HG03025 (cell line): ENCODE measurements around the gene CTNS.

Experiments
- ATAC-seq: cut with Tn5 transposase; IDR thresholded peaks from one replicate; pipeline ENCODE4 v1.9.1; 2021; ENCODE audit warnings: mild to moderate bottlenecking, moderate library complexity; ENCODE audit not compliant: unreplicated experiment, low FRiP score

Gene CTNS

DNA sequence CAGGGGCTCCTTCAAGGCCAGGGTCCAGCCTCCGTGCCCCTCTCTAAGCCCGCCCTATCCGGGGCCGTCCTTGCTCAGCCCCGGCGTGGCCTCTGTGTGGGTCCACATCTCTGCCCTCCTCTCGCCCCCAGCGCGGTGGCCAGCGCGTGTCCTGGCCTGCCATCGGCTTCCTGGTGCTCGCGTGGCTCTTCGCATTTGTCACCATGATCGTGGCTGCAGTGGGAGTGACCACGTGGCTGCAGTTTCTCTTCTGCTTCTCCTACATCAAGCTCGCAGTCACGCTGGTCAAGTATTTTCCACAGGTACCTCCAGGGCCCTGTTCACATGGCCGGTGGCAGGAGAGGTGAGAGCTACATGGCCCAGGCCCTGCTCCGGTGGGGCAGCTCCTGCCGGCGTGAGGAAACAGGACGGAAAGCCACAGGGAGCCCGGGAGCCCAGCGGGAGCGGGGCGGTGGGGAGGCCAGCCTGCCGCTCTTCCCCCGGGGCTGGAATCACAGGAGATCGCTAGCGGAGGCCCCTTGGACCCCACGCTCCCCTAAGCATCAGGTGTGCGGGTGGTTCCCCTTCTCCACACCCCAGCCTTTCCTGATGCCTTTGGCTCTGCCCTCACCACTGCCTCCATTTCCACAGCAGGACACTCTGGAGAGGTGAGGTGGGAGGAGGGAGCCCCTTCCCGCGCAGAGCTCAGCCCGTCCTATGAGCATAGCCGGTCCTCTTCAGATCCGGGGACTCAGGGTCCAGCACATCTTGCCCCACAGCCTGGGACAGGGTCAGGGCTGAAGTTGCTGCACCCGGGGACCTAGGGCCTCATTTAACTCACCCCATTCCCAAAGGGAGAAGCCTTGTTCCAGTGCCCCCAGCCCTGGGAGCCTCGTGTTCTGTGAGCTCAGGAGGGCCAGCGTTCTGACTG lies 21.6 kb downstream of the CTNS start:
- ATAC-seq, result no peak

- ATAC-seq, result no peak
Observed at GRCh38 chr17:3658784-3659449, 22.4 kb downstream of the CTNS start.

DNA sequence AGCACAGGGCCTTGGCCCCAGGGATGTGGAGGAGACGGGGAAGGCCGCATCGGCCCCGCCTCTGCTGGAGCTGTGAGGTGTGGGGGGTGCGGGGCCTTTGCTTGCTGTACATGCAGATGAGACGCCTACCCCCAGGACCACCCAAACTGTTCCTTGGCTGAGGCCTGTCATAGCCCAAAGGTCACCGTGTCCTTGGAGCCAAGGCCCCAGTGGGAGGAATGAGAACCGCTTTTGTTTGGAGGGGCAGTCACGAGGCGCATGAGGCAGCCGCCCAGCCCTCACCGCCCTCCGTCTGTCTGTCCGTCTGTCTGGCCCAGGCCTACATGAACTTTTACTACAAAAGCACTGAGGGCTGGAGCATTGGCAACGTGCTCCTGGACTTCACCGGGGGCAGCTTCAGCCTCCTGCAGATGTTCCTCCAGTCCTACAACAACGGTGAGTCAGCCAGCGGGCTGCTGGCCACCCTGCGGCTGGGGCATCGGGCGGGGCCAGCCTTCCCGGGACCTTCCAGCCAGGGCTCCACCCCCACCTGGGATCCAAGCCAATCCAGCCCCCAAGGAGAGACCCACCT lies 23.1 kb downstream of the CTNS start:
- ATAC-seq, result no peak

DNA sequence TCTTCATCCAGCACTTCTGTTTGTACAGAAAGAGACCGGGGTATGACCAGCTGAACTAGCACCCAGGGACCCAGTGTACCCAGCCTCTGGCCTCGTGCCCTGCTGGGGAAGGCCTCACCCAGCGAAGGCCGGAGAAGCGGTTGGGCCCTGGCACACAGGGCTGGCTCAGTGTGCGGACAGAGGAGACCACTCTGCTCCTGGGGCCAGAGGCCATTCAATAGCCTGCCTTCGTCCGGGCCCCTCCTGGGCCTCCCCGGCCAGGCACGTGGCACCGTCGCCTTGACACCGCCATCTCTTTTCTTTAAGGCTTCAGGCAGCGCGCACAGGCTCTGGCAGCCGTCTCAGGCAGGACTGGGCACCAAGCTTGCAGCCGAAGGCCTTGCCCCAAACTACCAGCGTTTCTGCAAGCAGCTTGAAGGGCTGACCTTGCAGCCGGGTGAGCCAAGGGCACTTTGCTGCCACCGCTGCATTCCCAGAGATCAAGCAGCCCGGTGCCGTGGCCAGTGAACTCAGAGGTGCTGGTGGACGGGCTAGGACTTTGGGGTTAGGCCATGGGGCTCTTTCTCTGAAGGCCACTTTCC lies 23.8 kb downstream of the CTNS start:
- ATAC-seq, result no peak

DNA sequence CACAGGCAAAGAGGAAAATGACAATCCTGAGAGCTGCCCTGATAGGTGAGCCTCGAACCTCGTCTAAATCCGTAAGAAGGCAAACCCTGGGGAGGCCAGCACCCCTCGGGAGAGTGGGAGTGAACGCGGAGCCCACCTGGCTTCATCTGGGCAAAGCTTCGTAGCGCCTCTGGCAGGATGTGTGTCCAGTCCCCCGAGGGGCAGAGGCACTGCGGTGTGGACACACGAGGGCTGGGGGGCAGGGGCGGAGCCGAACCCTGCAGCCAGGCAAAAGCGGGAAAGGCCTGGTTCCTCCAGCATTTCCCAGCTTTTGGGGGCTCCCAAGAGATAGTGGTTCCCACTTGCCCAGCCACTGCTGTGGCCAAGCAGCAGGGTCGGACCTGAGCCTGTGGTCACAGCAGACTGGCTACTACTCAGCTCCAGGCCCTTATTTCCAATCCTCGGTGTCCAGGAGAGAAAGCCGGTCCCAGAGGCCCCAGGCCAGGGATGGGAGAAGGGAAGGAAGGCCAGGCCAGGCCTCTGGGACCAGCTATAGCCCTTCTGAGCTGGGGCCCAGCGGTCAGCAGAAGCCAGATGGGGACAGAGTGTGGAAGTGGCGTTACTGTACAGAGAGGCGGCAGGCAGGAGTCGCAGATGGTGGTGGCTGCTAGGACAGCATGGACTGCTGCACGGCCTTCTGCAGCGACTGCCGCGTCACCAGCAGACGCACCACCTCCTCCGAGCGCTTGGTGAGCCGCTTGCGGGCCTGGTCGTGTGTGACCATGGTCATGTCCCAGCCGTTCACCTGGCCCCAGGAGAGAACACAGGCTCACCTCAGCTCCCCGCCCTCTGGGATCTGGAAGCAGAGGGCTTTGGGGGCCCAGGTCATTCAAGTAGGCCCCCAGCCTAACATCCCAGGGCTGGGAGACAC lies 26.8 kb downstream of the CTNS start:
- ATAC-seq, result no peak

DNA sequence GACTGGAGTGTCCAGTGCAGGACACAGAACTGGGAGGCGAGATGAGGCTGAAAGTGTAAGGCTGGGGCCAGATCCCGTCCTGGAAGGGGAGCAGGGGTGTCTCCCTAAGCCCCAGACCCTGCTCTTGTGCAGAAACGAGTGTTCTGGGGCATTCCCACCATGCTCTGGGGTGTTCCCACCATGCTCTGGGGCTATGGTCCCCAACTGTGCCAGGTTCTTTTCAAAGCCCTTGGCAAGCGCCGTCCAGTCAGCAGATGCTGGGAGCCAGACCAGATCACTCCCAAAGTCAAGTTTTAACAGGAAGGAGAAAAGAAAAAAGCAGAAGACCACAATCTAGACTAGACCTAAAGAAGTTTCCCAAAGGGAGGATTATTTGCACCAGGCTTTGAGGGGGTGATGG lies 29.3 kb downstream of the CTNS start:
- no peak for ATAC-seq

DNA sequence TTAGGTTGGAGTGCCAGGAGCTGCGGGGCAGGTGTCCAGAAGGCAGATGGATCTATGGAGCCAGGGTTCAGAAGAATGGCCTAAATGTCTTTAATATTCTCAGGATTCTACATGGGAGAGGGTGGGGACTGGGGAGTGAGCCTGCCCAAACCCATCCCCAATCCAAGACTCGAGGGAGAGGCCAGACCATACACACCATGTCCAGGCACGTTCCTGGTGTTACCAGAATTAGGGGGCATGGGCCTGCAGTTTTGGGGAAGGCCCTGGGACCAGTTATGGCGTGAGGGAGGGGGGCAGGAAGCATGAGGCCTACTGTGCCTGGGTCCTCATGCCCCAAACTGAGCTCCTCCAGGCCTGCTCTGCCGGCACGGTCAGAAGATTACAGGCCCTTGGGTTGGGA lies 30.0 kb downstream of the CTNS start:
- ATAC-seq, result no peak

DNA sequence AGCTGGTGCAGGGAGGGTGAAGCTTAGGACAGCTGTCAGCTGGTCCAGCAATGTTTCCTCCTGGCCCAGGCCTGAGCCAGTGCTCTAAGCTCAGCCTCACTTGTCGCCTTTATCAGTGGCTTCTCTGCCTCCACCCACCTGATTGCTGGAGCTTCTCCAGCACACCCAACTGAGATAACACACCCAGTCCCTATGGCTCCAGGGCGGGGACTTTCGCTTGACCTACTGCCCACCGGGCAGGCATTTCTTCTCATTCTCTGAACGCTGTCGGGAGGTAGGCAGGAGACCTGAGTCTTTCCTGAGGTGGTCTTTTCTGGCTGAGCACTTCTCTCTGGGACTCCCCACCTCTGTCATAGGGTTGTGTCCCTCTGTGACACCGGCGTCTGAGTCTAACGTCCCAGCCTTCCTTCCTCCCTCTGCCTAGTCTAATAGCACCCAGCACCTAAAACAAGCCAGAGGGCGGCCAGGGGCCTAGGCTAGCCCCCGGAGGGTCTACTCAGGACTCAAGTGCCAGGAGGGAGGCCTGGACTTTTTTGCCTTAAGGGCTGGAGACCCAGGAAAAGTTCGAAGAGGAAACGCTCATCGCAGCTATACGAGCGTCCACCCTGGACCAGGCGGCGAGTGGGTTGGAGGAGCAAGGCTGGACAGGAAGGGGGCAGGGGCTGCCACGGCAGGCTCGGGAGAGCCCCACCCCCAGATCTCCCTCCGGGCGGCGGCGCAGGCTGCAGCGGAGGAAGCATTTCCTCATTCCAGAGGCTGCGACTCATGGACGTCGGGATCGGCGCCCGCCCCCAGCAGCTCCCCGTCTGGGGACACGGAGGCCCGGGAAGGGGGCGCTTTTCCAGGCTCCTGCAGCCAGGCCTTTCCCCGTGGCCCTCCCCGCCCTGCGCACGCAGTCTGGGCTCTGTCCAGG lies 31.1 kb downstream of the CTNS start:
- ATAC-seq, result peak; percentile 12

- ATAC-seq, result peak; percentile 72
Observed at GRCh38 chr17:3668279-3669084, 31.9 kb downstream of the CTNS start, which contains the start of the genes EMC6 and TAX1BP3. EMC6 (plus strand) TSS chr17:3668812; CDS start chr17:3669147, 335 bp downstream. TAX1BP3 (minus strand) TSS chr17:3668578; CDS start chr17:3668526, 52 bp downstream.

DNA sequence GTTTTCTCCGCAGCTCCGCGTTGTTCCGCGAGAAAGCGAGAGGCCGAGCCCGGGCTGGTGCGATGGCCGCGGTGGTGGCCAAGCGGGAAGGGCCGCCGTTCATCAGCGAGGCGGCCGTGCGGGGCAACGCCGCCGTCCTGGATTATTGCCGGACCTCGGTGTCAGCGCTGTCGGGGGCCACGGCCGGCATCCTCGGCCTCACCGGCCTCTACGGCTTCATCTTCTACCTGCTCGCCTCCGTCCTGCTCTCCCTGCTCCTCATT lies 32.5 kb downstream of the CTNS start:
- peak; percentile 15 for ATAC-seq

DNA sequence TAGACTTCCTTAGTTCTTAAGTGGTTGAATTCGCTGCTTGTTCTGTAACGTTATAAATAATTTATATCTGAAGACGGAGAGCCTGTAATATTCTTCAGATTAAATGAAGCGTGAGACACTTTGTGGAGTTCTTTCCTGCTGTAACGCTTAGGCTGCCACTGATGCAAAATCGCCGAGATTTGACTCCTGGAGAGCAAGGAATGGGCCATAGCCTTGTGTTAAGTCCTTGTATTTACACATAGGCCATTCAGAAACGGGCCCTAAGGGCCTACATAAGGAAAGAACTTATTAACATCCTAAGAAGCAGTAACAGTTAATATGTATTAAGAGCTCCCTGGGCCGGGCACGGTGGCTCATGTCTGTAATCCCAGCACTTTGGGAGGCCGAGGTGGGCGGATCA lies 33.0 kb downstream of the CTNS start:
- ATAC-seq, result no peak

GRCh38 chr17:3672571-3672970 lies 36.0 kb downstream of the CTNS start:
- no peak for ATAC-seq

- no peak for ATAC-seq
Observed at GRCh38 chr17:3675886-3676285, 39.3 kb downstream of the CTNS start.

DNA sequence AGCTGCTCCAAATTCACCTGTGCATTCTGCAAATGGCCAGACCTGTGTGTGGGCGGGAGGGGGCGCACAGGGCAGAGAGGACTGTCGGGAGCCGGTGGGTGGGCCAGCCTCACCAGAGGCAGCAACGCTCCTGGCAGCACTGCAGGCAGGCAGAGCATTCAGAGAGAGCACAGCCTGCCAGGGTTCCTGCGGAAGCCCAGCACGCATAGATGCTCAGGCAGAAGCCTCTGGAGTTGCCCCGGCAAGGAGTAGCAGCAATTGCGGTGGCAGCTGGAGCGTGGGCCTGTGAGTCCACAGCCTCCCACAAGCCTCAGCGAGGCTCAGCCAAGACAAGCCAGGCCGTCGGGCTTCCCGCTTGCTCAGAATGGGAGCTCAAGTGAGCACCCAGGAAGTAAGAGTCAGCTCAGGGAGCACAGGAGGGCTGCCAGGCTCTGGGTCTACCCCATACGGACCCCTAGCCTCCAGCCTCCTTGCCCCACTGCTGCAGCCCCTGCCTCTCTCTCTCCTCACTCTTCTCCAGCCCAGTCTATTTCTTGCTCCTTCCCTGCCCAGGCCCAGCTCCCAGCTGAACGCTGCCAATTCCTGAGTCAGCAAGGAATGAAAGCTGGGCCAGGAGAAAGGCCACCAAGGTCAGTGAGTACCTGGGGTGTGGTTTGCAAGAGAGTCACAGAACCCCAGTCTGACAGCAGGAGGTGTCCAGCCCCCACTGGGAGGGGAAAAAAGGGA lies 41.7 kb downstream of the CTNS start:
- ATAC-seq, result no peak

GRCh38 chr17:3678821-3679530 lies 42.4 kb downstream of the CTNS start:
- ATAC-seq, result no peak

DNA sequence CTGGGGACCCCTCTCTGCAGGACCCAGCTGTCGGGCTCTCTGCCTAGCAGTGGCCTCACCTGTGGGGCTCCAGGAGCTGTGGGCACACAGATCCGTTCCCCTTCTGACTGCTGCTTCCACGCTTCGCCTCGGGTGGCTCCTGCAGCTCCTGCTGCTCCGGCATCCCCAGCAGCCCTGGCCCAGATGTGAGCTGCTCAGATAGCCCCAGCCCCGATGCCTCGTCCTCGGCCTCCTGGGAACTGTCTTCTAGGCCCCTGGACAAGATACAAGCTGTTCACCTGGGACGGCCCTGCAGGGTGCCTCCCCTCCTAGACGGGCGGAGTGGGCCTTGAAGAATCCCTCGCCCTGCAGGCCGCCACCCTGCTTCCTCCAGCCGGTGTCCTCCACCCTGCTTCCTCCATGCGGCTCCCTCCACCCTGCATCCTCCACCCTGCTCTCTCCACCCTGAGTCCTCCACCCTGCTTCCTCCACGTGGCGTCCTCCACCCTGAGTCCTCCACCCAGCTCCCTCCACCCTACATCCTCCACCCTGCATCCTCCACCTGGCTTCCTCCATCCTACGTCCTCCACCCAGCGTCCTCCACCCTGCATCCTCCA lies 43.1 kb downstream of the CTNS start:
- ATAC-seq, result no peak

DNA sequence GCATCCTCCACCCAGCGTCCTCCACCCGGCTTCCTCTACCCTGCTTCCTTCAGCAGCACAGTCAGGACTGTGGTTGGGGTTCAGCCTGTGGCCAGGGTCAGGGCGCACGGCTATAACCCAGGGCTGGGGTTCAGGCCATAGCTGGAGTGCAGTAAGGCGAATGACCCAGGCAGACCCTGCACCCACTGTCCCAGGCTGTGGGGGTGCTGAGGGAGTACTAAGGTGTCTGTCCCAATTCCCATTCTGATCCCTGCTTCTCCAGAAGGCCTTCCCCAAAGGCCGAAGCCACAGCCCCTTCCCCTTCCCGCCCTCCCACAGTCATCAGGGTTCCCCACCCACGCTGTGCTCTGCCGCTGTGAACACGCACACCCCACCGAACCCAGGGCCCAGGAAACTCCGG lies 44.5 kb downstream of the CTNS start:
- ATAC-seq, result no peak
